Neural progenitor cell (in vitro differentiated cells): Measurements from ENCODE around the gene RTEL1. TPM values are rescaled to one million over a fixed set of nuclear protein-coding genes. Genes with fewer than 3 reads are reported as not detected.

Experiments used
- DNase-seq: peaks from one replicate; pipeline ENCODE4 v3.0.0-alpha.2; 2016; ENCODE audit warnings: low spot score
- H2AFZ ChIP-seq: fragments of 200-600 bp; sonication (generic); replicated peaks from 2 replicates; pipeline ENCODE4 v1.6.1; 2016; ENCODE audit warnings: antibody characterized with exemption
- H3F3A ChIP-seq: fragments of 200-600 bp; sonication (generic); 2 replicates; pipeline ENCODE4 v1.6.1; 2016; ENCODE audit warnings: antibody characterized with exemption, low read depth
- H3K27ac ChIP-seq: fragments of 200-600 bp; sonication (generic); 2 replicates; pipeline ENCODE4 v1.5.1; 2016; ENCODE audit warnings: mild to moderate bottlenecking
- H3K27me3 ChIP-seq: fragments of 200-600 bp; sonication (generic); 2 replicates; pipeline ENCODE4 v1.6.1; 2016; ENCODE audit warnings: mild to moderate bottlenecking, moderate library complexity
- H3K36me3 ChIP-seq: fragments of 200-600 bp; sonication (generic); 2 replicates; pipeline ENCODE4 v1.5.1; 2016
- H3K4me1 ChIP-seq: fragments of 200-600 bp; sonication (generic); 2 replicates; pipeline ENCODE4 v1.6.1; 2016; ENCODE audit warnings: mixed run types
- H3K4me2 ChIP-seq: fragments of 200-600 bp; sonication (generic); 2 replicates; pipeline ENCODE4 v1.6.1; 2016
- H3K4me3 ChIP-seq: fragments of 200-600 bp; sonication (generic); 2 replicates; pipeline ENCODE4 v1.5.1; 2016
- H3K79me2 ChIP-seq: fragments of 200-600 bp; sonication (generic); 2 replicates; pipeline ENCODE4 v1.6.1; 2016; ENCODE audit warnings: low read depth
- H3K9ac ChIP-seq: fragments of 200-600 bp; sonication (generic); 2 replicates; pipeline ENCODE4 v1.6.1; 2016
- H3K9me3 ChIP-seq: fragments of 200-600 bp; sonication (generic); 2 replicates; pipeline ENCODE4 v1.5.1; 2016; ENCODE audit warnings: low read depth
- H4K20me1 ChIP-seq: fragments of 200-600 bp; sonication (generic); 2 replicates; pipeline ENCODE4 v1.6.1; 2016; ENCODE audit warnings: low read depth
- H3K27ac Mint-ChIP-seq: 3 replicates; pipeline ENCODE4 v1.8.0; 2021; ENCODE audit warnings: mixed read lengths
- H3K27me3 Mint-ChIP-seq: 2 replicates; pipeline ENCODE4 v1.8.0; 2022; ENCODE audit warnings: low read depth, mild to moderate bottlenecking, inconsistent platforms, moderate library complexity, mixed read lengths; ENCODE audit not compliant: insufficient read depth
- H3K36me3 Mint-ChIP-seq: 3 replicates; pipeline ENCODE4 v1.8.0; 2021; ENCODE audit warnings: mixed read lengths
- H3K4me1 Mint-ChIP-seq: 3 replicates; pipeline ENCODE4 v1.8.0; 2021; ENCODE audit warnings: mixed read lengths
- H3K4me3 Mint-ChIP-seq: 3 replicates; pipeline ENCODE4 v1.8.0; 2021; ENCODE audit warnings: mild to moderate bottlenecking, moderate library complexity, mixed read lengths
- H3K9me3 Mint-ChIP-seq: 3 replicates; pipeline ENCODE4 v1.8.0; 2020; ENCODE audit warnings: mixed read lengths
- EZH2 ChIP-seq: fragments of 200-600 bp; sonication (generic); IDR thresholded peaks from 2 replicates; pipeline ENCODE4 v1.6.1; 2017; ENCODE audit warnings: antibody characterized with exemption, mild to moderate bottlenecking, moderate library complexity
- EZH2phosphoT487 ChIP-seq: fragments of 200-600 bp; sonication (generic); IDR thresholded peaks from 2 replicates; pipeline ENCODE4 v1.6.1; 2017; ENCODE audit warnings: antibody characterized with exemption
- total RNA-seq: library from RNA; depleted of rRNA; stranded (reverse); fragments of >200 nt; gene quantifications from 2 replicates; pipeline ENCODE4 v1.2.3, GENCODE V29; 2015; ENCODE audit warnings: low replicate concordance
- TF ChIP-seq, protein P1 (sequence below): fragments of 200-600 bp; sonication (generic); IDR thresholded peaks from 2 replicates; pipeline ENCODE4 v1.5.1; 2017; ENCODE audit warnings: antibody characterized with exemption, mild to moderate bottlenecking

RTEL1 gene
- total RNA-seq, 1 donor from 2014 or later = 6.0 TPM

DNA sequence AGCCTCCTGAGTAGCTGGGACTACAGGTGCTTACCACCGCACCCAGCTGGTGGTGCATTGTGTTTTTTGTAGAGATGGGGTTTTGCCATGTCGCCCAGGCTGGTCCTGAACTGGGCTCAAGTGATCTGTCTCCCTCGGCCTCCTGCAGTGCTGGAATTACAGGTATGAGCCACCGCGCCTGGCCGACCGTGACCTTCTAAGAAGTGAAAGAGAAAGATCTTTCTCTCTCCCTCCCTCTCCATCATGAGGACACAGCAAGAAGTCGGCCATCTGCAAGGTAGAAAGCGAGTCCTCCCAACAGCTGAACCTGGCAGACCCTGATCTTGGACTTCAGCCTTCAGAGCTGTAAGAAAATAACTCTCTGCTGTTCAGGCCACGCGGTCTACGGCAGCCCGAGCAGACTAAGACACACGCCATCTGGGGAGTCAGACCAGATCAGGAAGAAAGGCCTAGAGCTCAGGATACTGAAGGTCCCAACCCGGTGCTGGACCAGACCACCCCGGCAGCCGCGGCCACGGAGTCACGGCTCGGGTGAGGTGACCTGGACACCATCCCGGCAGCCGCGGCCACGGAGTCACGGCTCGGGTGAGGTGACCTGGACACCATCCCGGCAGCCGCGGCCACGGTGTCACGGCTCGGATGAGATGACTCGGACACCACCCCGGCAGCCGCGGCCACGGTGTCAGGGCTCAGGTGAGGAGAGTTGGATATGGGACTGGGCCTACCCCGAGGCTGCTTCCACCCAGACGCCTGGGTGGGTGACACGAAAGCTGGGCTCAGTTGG is 40.8 kb upstream of the RTEL1 start:
- Histone ChIP-seq H3K4me3 (no peak overlapping the region), H3K79me2 (peaks cover 21% of the 10 kb centered on the region), H3K4me1 (peaks cover under 1% of the 10 kb centered on the region), H2AFZ (no peak overlapping the region), H3F3A (no peaks in the 10 kb centered on the region), H3K4me2 (no peak overlapping the region), H3K27me3 (no peaks in the 10 kb centered on the region), H3K27ac (no peak overlapping the region), H4K20me1 (peaks cover 11% of the 10 kb centered on the region), H3K36me3 (no peaks in the 10 kb centered on the region), H3K9me3 (no peaks in the 10 kb centered on the region), H3K9ac (no peak overlapping the region)
- H3K36me3 Mint-ChIP-seq = peaks cover 49% of the 10 kb centered on the region
- H3K27ac Mint-ChIP-seq = no peak overlapping the region
- DNase-seq = no peak
- peaks cover 2% of the 10 kb centered on the region for H3K27me3 Mint-ChIP-seq
- no peak overlapping the region for H3K4me3 Mint-ChIP-seq
- TF ChIP-seq EZH2phosphoT487 (no peak), EZH2 (no peak)
- TF ChIP-seq, protein P1, sequence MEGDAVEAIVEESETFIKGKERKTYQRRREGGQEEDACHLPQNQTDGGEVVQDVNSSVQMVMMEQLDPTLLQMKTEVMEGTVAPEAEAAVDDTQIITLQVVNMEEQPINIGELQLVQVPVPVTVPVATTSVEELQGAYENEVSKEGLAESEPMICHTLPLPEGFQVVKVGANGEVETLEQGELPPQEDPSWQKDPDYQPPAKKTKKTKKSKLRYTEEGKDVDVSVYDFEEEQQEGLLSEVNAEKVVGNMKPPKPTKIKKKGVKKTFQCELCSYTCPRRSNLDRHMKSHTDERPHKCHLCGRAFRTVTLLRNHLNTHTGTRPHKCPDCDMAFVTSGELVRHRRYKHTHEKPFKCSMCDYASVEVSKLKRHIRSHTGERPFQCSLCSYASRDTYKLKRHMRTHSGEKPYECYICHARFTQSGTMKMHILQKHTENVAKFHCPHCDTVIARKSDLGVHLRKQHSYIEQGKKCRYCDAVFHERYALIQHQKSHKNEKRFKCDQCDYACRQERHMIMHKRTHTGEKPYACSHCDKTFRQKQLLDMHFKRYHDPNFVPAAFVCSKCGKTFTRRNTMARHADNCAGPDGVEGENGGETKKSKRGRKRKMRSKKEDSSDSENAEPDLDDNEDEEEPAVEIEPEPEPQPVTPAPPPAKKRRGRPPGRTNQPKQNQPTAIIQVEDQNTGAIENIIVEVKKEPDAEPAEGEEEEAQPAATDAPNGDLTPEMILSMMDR = no peak
- peaks cover 5% of the 10 kb centered on the region for H3K9me3 Mint-ChIP-seq
- H3K4me1 Mint-ChIP-seq = peaks cover 11% of the 10 kb centered on the region

DNA sequence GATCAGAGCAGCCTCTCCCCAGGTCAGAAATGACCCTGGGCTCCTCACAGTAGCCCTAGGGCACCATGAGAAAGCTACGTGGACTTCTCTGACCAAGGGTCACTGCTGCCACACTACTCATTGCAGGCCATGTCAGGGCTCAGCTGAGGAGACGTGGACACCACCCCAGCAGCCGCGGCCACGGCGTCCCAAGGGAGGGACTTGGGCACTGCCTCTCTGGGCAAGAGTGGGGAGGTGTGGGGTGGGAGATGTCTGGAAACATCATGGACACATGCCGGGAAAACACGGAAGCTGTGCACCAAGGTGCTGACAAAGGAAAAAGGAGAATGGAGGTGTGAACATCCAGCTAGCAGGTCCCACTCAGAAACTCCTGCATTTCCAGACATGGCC is 40.2 kb upstream of the RTEL1 start:
- H3K9me3 ChIP-seq = no peaks in the 10 kb centered on the region
- H3K4me1 ChIP-seq = peaks cover 3% of the 10 kb centered on the region
- DNase-seq = no peak
- H3K4me3 ChIP-seq = no peak overlapping the region
- H3K36me3 Mint-ChIP-seq = peaks cover 52% of the 10 kb centered on the region
- TF ChIP-seq, protein P1 = no peak
- no peak for TF ChIP-seq EZH2phosphoT487
- TF ChIP-seq EZH2 = no peak
- H3K4me1 Mint-ChIP-seq = peaks cover 17% of the 10 kb centered on the region
- H3K27ac Mint-ChIP-seq = no peak overlapping the region
- no peaks in the 10 kb centered on the region for H3K27me3 ChIP-seq
- H3K9me3 Mint-ChIP-seq = peaks cover 5% of the 10 kb centered on the region
- H3K4me3 Mint-ChIP-seq = no peak overlapping the region
- peaks cover 14% of the 10 kb centered on the region for H4K20me1 ChIP-seq
- no peaks in the 10 kb centered on the region for H3F3A ChIP-seq
- no peaks in the 10 kb centered on the region for H3K36me3 ChIP-seq
- no peak overlapping the region for H3K4me2 ChIP-seq
- peaks cover 2% of the 10 kb centered on the region for H3K27me3 Mint-ChIP-seq
- H3K27ac ChIP-seq = no peak overlapping the region
- no peak overlapping the region for H2AFZ ChIP-seq
- peaks cover 27% of the 10 kb centered on the region for H3K79me2 ChIP-seq
- no peak overlapping the region for H3K9ac ChIP-seq

DNA sequence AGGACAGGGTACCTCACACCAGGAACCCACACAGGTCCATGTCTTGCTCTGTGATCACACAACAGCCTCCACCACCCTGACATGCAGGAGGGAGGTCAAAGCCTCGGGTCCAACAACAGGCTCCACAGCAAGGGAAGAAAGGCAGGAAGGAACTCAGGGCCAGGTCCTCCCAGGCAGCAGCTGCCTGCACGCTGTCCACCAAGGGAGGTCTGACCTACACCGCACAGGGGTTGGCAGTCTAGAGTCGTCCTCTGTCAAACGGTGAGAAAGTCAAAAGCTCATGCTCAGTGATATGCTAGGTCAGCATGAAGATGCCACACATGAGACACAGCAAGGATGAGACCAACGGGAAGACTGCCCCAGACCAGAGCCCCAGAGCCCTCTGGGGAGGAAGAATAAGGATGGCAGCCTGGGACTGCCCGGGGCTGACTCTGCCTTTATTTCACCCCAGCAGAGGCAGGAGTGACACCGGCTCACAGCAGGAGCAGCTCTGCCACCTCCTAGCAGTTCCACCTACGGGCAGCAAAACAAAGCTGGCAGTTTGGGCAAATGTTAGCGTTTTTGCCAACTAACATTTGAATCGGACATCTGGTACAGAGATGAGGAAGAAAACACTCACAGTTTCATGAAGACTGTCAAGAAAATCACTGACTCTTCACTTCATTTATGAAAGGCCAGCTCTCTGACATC is 39.7 kb upstream of the RTEL1 start:
- Histone ChIP-seq H3K27me3 (no peaks in the 10 kb centered on the region), H3K4me2 (no peak overlapping the region), H3K27ac (no peak overlapping the region), H3K79me2 (peaks cover 33% of the 10 kb centered on the region), H4K20me1 (peaks cover 14% of the 10 kb centered on the region), H2AFZ (no peak overlapping the region), H3K9me3 (no peaks in the 10 kb centered on the region), H3K4me1 (peaks cover 3% of the 10 kb centered on the region), H3F3A (no peaks in the 10 kb centered on the region), H3K4me3 (no peak overlapping the region), H3K36me3 (no peaks in the 10 kb centered on the region), H3K9ac (no peak overlapping the region)
- TF ChIP-seq, protein P1 = no peak
- no peak for TF ChIP-seq EZH2
- TF ChIP-seq EZH2phosphoT487 = no peak
- Mint-ChIP-seq H3K36me3 (peaks cover 49% of the 10 kb centered on the region), H3K27ac (no peak overlapping the region), H3K4me1 (peaks cover 20% of the 10 kb centered on the region), H3K27me3 (peaks cover 2% of the 10 kb centered on the region), H3K4me3 (no peak overlapping the region), H3K9me3 (peaks cover 5% of the 10 kb centered on the region)
- DNase-seq = no peak
